ENCODE data around the gene MTIF3. TPM values are rescaled to one million over a fixed set of nuclear protein-coding genes. Genes with fewer than 3 reads are reported as not detected.
A peak's percentile ranks its signal among the peaks of the same experiment; 100 is the strongest.

The MTIF3 gene
- total RNA-seq, 1 experiment from 2014 or later = 31.6 TPM

DNA sequence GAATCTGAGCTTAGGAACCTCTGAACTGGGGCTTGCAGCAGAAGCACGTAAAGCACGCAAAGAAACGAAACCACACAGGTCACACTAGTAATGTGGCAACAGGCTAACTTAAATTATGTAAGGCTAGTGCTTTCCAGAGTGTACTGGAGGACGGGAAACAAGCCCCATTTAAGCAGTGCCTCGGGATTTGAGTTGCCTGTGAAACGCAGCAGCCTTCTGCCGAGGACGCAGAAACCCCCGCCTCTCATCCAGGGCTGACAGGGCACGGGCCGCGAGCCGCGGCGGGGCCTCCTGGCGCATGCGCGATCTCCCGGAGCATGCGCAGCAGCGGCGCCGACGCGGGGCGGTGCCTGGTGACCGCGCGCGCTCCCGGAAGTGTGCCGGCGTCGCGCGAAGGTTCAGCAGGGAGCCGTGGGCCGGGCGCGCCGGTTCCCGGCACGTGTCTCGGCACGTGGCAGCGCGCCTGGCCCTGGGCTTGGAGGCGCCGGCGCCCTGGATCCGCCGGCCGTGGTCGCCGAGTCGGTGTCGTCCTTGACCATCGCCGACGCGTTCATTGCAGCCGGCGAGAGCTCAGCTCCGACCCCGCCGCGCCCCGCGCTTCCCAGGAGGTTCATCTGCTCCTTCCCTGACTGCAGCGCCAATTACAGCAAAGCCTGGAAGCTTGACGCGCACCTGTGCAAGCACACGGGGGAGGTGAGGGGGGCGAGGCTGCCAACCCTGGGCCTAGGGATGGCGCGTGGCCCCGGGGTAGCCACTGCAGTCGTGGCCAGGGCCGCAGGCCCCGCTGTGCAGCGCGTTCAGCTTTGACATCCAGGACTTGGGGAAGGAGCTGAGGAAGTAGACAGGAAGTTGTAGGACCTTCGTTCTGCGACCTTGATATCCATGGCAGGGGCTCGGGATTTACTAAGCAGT lies 25.9 kb downstream of the MTIF3 start, which contains the start of gene GTF3A:
Gene GTF3A (plus strand): TSS at position 374 of the 912 bp plus-strand sequence.
- H4K8ac ChIP-seq (replicated peaks; ENCODE audit: insufficient read length, low read depth, low read length) = no peak within 1 kb of the TSS
- no peak within 1 kb of the TSS for H3K23ac ChIP-seq (ENCODE audit: insufficient read length, low read depth, low read length)
- H2AFZ ChIP-seq (ENCODE audit: low read length) = no peak within 1 kb of the TSS
- no peaks in the 10 kb centered on the region for H3K9me3 ChIP-seq (ENCODE audit: control insufficient read depth, low read depth, low read length)
- no peak within 1 kb of the TSS for H3K27ac ChIP-seq (ENCODE audit: insufficient read length, low read depth, low read length)
- H3K4me3 Mint-ChIP-seq = peak within 1 kb of the TSS; percentile 75
- H3T11ph ChIP-seq (ENCODE audit: low read length) = no peak within 1 kb of the TSS
- H3K14ac ChIP-seq (ENCODE audit: insufficient read depth, low read length) = 0 out of 2 replicates have a peak within 1 kb of the TSS, but pooled peaks have one; percentile 4
- peaks cover 26% of the 10 kb centered on the region for H3K27me3 Mint-ChIP-seq (ENCODE audit: low read depth)
- H3K56ac ChIP-seq (ENCODE audit: insufficient read length, low read depth, low read length) = no peak within 1 kb of the TSS
- no peaks in the 10 kb centered on the region; a peak in 1 of 5 replicates for H3K9me3 Mint-ChIP-seq
- H3K23me2 ChIP-seq (ENCODE audit: insufficient read length, low read depth, low read length, poor library complexity, severe bottlenecking) = peaks cover 16% of the 10 kb centered on the region
- no peak within 1 kb of the TSS for H4K5ac ChIP-seq (ENCODE audit: insufficient read length, low read depth, low read length)
- peak; percentile 83 for DNase-seq
- no peak within 1 kb of the TSS for H2BK120ac ChIP-seq (ENCODE audit: low read depth, low read length, poor library complexity, severe bottlenecking)
- peak within 1 kb of the TSS; percentile 6 for H3K9ac ChIP-seq (ENCODE audit: extremely low read depth, insufficient read length, low read length)
- H2BK15ac ChIP-seq (ENCODE audit: low read depth, low read length) = no peak within 1 kb of the TSS
- no peak within 1 kb of the TSS for H2BK20ac ChIP-seq (ENCODE audit: low read depth, low read length, poor library complexity, severe bottlenecking)
- H4K91ac ChIP-seq (ENCODE audit: insufficient read length, low read depth, low read length) = no peak within 1 kb of the TSS
- no peak within 1 kb of the TSS for H3K18ac ChIP-seq (ENCODE audit: insufficient read length, low read depth, low read length)
- H3K4me1 Mint-ChIP-seq = peaks cover 22 to 26% of the 10 kb centered on the region in 2 experiments
- no peaks in the 10 kb centered on the region; the same call in 1 of the 2 replicates for H3K79me2 ChIP-seq (ENCODE audit: insufficient read depth, low read length)
- no peaks in the 10 kb centered on the region; the same call in 1 of the 2 replicates for H3K4me1 ChIP-seq (ENCODE audit: insufficient read depth, low read length)
- H3K4me2 ChIP-seq (ENCODE audit: insufficient read depth, insufficient read length, low read length) = peak within 1 kb of the TSS; percentile 50
- H3K4ac ChIP-seq (ENCODE audit: low read depth, low read length) = no peak within 1 kb of the TSS
- peaks cover 6 to 22% (median 21%) of the 10 kb centered on the region in 3 experiments; a peak in 6 of 7 replicates for H3K36me3 Mint-ChIP-seq (ENCODE audit: insufficient read depth in 1 of 3, low read depth in 3 of 3)
- H4K20me1 ChIP-seq (ENCODE audit: control insufficient read depth, insufficient read depth, insufficient read length) = no peaks in the 10 kb centered on the region
- no peak within 1 kb of the TSS for H2AK5ac ChIP-seq (ENCODE audit: insufficient read length, low read length)
- H2BK12ac ChIP-seq (ENCODE audit: insufficient read length, low read depth, low read length) = no peak within 1 kb of the TSS
- no CpG with 5 or more reads among the region's 85 CpGs for WGBS (ENCODE audit: extremely low coverage, insufficient read length, low lambda C conversion rate)
- H3K27me3 ChIP-seq (ENCODE audit: insufficient read depth, low read length) = no peaks in the 10 kb centered on the region; the same call in 1 of the 2 replicates
- 0 out of 7 replicates have a peak within 1 kb of the TSS, but pooled peaks of 1 of the 3 experiments have one; percentile 22 for H3K27ac Mint-ChIP-seq
- H3K79me1 ChIP-seq (ENCODE audit: insufficient read depth, low read depth, low read length, poor library complexity, severe bottlenecking) = no peaks in the 10 kb centered on the region
- no peak within 1 kb of the TSS for H2BK5ac ChIP-seq (ENCODE audit: insufficient read length, low read length)
- TF ChIP-seq, protein P1, sequence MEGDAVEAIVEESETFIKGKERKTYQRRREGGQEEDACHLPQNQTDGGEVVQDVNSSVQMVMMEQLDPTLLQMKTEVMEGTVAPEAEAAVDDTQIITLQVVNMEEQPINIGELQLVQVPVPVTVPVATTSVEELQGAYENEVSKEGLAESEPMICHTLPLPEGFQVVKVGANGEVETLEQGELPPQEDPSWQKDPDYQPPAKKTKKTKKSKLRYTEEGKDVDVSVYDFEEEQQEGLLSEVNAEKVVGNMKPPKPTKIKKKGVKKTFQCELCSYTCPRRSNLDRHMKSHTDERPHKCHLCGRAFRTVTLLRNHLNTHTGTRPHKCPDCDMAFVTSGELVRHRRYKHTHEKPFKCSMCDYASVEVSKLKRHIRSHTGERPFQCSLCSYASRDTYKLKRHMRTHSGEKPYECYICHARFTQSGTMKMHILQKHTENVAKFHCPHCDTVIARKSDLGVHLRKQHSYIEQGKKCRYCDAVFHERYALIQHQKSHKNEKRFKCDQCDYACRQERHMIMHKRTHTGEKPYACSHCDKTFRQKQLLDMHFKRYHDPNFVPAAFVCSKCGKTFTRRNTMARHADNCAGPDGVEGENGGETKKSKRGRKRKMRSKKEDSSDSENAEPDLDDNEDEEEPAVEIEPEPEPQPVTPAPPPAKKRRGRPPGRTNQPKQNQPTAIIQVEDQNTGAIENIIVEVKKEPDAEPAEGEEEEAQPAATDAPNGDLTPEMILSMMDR (conservative IDR thresholded peaks at IDR 0.05) = no peak

Data from H9 (cell line).